Medulla oblongata (tissue), 1 donor: ENCODE measurements around the gene MAPK12.

Experiments
- DNase-seq: peaks from one replicate; pipeline ENCODE4 v3.0.0-alpha.2; 2015; ENCODE audit errors: extremely low spot score

The MAPK12 gene

DNA sequence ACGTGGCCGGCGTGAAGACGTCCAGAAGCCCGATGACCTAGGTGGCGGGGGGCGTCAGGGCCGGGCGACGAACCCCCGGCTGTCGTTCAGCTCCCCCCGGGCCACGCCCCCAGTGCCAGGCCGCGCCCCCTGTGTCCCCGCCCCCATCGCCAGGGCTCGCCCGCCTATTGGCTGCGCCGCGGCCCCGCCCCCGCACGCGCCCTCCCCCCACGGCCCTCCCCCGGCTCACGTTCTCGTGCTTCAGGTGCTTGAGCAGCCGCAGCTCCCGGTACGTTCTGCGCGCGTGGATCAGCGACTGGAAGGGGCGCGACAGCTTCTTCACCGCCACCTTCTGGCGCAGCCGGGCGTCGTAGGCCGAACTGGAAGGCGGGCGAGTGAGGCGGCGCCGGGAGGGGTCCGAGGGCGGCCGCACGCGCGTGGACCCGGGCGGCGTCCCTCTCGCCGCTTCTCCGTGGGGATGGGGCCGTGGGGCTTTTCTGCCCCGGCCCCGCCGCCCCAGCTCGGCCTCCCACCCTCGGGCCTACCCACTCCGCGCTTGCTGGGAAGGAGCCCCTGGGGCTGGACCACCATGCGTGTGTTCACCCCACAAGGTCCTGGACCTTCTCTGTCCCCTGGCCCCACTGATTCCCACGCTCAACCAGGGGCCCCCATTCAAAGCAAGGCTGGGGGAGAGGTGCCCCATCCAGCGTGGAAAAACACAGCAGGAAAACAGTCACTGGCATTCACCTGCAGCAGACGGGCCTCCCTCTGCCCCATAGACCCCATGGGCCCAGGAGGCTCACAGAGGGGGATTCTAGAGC lies 6.3 kb upstream of the MAPK12 start:
- DNase-seq, result no peak

DNA sequence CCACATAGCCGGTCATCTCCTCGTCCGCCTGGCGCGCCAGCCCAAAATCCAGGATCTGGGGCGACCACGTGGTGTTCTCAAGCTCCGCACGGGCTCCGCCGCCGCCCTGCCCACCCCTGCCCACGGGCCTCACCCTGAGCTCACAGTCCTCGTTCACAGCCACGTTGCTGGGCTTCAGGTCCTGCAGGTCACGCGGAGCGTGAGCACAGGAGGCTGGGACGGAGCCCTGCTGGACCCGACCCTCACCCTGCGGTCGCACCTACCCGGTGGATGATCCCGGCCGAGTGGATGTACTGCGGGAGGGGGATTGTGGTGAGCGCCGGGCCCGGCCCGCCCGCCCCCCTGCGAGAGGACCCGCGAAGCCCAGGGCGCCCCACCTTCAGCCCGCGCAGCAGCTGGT lies 5.5 kb upstream of the MAPK12 start:
- DNase-seq, result no peak

DNA sequence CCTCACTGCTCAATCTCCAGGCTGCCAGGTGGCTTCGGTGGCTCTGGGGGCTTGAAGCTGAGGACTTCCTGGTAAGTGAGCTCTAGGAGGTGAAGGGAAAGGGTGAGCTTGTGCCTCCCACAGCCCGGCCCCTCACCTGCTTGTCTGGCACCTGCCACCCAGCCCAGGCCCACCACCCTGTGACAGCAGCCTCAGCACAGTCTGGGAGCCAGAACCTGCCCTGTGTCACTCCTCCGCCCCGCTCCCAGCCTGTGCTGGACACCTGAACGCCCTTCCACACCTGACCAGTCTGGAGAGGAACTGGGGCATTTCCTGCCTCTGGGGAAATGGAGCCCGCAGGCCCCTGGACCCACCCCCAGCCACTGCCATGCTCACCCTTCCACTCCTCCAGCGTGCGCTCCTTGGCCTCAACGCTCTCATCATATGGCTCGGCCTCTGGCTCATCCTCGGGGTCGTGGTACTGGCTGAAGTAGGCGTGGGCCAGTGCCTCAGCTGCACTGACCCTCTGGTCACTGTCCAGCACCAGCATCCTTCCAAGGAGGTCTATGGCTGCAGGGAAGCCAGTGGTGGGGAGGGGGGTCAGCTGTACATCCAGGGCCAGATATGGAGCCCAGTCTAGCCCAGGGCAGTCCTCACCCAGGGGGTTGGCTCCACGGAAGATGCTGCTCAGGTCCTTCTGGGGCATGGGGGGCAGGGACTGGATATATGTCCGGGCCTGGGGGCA lies 3.6 kb upstream of the MAPK12 start:
- no peak for DNase-seq

DNA sequence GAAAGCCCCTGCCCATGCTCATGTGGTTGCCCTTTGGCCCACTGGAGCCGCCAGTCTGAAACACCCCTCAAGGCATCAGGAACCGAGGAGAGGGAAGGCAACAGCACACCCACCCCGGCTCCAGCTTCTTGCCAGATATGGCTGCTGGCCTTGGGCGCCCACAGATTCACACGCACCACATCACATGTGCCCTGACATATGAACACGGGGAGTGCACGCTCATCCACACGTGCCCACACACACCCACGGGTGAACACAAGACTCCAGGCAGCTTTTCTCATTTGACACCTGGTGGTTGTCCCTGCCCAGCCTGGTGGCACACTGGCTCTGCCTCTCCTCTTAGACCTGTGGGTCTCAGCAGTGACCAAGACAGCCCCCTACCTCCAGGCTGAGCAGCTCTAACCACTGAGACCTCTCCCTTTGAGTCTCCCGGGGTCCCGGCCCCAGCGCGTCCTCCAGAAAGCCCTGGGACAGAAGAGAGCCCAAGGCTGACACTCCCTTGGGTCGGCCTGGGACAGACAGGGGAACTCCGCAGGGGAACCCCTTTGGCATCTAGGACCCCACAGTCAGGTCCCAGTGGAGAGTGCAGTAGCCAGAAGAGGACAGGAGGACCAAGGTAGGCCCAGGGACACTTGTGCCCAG lies 2.7 kb upstream of the MAPK12 start:
- DNase-seq, result no peak

DNA sequence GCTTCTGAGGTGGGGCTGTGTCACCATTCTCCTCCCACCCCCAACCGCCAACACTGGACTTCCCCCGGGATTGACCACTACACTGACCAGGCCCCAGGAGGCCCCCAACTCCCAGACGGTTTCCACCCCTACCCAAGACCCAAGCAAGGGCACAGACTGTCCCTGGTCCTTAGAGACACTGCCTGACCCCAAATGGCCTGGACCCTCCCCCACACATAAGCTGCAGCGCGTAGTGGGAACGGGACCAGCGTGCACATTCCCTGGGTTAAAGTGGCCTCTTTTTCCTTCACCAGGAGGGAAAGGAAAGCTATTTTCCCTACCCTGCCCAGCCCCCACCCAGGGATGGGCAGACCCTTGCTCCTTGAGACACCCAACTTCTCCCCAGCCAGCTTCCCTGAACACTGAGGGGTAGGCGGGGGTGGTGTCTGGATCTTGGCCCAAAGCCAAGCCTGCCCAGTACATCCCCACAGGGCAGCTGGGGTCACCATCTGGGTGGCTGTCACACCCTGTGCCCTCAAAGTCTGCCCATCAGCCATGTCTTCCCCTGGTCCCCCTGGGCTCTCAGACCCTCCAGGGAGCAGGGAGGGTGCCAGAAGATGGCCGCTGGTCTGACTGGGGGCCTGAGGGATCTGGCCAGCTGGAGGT lies 1.6 kb upstream of the MAPK12 start:
- DNase-seq, result no peak

DNA sequence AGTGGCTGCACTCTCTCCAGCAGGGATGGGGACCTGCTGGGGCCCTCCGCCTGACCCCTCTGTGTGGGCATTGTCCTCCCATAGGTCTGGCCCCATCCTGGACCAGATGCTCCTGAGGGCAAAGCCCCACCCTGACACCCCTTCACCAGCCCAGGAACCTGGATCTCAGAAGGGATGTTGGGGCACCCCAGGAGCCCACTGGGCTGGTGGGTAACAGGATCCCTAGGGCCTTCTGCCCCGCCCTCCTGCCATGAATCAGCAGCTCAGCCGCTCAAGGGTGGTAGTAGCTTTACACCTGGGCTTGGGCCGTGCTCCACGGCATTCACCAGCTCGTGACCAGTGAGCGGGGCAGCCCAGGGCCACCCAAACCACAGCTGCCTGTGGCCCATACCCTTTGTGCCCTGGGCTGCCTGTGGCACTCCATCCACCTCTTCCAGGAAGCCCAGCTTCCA lies 1.0 kb upstream of the MAPK12 start:
- DNase-seq, result no peak

DNA sequence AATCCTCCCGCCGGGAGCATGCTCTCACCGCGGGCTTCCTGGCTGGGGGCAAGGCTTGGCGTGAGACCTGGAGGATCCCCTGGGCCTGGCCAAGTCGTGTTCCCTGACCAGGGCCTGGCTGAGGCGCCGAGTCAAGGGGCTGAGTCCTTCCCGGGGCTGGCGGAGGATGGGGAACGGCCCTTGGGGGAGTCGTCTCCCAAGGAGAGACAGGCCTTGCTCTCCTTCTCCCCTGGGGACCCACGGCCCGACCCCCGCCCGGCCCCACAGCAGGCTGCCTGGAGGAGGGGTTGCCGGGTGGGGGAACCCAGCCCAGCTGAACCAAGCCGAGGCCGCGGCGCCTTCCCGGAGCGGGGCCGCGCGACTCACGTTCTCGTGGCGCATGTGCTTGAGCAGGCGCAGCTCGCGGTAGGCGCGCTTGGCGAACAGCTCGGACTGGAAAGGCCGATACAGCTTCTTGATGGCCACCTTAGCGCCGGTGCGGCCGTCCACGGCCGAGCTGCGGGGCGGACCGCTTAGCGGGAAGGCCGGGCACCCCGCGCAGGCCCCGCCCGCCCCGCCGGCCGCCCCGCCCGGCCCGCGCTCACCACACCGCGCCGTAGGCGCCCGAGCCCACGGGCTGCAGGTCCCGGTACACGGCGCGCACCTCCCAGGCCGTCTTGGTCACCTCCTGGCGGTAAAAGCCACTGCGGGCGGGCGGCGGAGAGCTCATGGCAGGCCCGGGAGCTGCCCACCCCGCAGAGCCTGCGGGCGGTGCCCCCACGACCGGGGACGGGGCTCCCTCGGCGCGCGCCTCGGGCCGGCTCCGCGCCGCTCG lies 475 bp downstream of the MAPK12 start:
- no peak for DNase-seq

DNA sequence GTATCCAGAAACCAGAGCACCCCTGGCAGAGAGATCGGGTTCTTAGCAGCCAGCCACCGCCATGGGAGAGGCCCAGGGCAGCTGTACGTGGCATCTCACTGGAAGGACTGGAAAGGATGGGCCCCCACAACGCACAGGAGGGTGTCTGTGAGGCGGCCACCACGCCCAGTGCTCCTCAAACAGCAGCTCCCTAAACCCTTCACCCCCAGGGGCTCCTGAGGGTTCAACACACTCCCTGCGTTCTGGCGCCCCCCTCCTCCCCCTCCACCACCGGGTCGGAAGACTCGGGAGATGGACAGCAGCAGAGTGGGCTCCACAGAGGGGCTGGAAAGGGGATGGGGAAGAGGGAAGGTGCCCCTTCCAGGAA lies 1.1 kb downstream of the MAPK12 start:
- no peak for DNase-seq

DNA sequence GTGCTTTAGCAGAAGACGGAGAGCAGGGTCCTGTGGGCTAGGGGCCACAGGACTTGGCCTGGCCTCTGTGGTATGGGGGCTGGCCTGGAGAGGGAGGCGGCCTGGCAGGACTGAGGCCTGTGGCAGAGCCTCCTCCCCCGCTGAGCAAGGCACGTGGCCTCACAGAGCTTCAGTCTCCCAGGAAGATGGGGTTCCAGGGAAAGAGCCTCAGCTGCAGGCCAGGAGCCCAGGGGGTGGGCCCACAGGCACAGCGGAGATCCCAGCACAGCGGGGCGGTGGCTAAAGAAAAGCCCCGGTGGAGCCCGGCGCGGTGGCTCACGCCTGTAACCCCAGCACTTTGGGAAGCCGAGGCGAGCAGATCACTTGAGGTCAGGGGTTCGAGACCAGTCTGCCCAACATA lies 2.2 kb downstream of the MAPK12 start:
- peak; percentile 57 for DNase-seq

DNA sequence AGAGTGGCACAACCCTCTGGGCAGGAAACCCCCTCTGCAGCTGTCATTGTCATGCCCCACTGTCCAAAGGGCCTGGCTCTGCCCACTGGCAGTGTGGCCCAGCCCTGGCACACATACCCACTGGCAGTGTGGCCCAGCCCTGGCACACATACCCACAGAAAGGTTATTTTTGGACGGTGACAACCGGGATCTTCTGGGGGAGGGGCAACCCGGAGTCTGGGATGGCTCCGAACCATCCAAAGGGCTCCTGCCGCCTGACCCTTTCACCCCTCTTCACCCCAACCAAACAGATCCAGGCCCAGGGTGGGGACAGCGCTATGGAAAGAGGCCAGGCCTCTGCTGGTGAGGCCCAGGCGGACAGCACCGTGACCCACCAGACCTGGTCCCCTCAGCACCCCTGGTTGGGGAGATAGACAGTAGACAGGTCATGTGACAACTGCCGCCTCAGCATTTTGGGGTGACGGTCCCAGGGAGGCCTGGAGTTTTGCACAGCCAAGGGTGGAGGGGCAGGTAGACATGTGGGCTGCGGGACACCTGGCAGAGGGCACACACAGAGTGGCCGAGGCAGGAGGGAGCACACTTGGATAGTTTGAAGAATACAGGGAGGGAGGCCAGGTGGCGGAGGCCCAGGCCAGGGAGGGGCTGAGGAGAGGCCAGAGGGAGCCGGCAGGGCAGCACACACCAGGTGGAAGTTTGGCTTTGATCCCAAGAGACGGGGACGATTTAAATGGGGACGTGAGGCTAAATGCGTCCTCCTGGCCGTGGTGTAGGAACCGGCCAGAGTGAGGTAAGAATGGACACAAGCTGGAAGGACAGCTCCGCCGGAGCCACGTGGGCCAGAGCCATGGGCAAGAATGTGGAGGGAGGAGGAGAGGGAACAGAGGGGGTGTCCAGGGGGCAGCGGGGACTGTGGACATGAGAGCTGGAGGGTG lies 2.9 kb downstream of the MAPK12 start:
- DNase-seq, result no peak

DNA sequence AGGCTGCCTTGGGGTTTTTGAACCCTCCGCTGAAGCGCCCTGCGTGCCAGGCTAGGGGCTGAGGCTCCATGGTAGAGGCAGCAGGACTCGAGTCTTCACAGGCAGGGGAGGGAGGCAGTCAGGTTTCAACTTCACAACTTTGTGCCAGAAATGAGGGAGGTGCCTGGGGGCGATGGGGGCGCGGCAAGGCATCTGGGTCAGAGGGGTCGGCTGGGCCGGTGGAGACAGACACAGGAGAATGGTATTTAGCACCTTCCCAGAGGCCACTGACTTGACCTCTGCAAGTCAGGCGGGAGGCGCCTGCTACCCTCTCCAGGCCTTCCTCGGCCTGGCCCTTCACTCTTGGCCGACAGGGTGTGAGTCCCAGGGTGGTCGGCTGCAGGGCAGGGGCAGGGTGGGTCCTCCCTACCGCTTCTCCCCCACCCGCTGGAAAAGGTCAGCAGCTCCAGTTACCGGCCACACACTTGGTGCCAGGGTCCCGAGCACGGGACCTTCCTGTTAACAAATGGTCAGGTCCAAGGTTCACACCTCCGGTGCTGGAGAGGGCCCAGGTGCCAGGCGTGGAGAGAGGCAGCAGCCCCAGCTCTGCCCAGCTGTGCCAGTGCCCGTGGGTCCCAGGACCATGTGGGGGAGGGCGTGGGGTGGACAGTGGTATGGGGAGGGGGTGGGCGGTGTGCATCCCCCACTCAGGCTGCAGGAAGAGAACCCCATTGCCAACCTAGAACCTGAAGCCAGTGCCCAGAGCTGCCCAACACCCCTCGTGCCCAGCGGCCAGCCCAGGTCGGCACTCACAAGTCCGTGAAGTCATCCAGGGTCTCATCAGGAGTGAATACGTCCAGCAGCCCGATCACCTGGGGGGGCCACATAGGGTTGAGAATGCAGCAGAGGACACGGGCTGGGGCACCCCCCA lies 3.8 kb downstream of the MAPK12 start:
- no peak for DNase-seq

DNA sequence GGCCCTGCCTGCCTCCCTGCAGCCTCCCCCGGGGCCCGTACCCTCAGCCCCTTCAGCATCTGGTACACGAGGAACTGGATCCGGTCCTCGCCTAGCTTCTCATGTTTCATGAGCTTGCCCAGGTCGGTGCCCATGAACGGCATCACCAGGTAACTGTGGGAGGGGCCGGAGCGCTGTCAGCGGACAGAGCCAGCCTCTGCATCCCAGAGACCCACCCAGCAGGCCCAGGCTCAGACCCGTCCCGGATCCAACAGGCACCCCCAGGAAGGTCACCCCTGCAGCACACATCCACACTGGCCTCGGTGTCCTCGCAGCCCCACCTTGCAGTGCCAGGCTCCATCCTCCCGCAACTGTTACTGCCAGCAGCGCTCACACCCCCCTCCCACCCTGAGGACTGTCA lies 4.4 kb downstream of the MAPK12 start:
- no peak for DNase-seq

DNA sequence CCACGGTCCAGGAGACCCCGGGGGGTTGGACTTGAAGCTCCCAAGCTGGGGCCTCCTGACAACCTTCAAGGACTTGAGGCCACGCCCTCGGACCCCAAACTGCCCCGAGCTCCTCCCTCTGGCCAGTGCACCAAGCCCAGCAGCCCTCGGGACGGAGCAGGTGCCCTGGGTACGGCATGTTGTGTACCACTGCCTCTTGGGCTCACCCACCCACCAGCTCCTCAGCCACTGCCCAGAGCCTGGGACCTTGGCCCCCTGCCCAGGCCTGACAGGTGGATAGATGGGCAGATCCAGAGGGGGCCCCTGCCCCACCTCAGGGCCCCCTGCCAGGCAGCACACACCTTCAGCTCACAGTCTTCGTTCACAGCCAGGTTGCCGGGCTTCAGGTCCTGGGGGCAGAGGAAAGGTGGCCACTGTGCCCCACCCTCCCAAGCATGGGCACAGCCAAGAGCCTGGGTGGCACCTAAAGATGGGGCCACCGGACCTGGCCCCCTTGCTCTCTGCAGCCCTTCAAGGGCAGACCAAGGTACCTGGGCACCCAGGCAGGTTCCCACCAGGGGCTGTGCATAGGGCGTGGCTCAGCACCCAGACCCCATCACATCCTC lies 5.1 kb downstream of the MAPK12 start:
- no peak for DNase-seq

DNA sequence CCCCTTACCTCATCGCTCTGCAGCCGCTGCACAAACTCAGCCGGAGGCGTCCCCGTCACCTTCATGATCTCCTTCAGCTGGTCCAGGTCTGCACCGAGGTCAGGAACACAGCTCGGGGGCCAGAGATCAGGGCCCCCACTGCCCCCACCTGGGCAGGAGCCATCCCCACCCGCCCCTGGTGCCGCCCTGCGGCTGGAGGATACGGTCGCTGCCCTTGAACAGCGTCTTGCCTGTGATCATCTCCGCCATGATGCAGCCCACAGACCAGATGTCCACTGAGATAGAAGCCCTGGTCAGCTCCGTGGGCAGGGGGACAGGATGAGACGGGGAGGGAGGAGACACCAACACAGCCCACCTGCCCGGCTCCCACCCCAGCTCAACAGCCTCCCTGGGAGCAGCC lies 5.9 kb downstream of the MAPK12 start:
- no peak for DNase-seq

DNA sequence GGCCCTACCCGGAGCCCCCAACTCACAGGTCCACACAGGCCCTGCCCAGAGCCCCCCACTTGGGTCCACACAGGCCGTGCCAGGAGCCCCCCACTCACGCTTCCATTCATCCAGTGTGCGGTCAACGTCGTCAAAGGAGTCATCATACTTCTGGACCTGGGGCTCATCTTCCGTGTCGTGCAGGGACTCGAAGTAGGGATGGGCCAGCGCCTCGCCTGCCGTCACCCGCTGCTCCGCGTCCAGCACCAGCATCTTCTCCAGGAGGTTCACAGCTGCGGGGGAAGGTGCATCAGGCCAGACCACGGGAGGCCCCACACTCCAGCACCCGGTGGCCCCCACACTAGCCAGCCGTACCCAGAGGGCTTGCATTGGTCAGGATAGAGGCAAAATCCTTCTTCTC lies 6.4 kb downstream of the MAPK12 start:
- DNase-seq, result no peak

DNA sequence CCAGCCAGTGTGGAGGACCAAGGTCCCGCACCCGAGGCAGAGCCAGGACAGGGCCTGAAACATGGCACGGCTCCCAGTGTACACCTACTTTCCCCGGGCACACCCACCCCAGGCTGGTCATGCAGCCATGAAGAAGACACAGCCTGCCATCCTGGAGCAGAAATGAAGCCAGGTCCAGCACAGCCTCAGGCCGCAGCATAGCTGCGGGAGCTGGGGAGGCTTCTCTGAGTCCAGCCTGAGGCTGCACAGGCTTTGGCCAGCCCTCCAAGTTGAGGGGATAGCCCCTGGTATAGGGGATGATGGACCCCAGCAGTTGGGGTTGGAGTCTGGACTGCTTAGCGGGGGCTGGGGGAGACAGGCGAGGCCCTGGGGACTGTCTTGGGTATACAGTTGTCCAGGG lies 7.5 kb downstream of the MAPK12 start:
- DNase-seq, result no peak

DNA sequence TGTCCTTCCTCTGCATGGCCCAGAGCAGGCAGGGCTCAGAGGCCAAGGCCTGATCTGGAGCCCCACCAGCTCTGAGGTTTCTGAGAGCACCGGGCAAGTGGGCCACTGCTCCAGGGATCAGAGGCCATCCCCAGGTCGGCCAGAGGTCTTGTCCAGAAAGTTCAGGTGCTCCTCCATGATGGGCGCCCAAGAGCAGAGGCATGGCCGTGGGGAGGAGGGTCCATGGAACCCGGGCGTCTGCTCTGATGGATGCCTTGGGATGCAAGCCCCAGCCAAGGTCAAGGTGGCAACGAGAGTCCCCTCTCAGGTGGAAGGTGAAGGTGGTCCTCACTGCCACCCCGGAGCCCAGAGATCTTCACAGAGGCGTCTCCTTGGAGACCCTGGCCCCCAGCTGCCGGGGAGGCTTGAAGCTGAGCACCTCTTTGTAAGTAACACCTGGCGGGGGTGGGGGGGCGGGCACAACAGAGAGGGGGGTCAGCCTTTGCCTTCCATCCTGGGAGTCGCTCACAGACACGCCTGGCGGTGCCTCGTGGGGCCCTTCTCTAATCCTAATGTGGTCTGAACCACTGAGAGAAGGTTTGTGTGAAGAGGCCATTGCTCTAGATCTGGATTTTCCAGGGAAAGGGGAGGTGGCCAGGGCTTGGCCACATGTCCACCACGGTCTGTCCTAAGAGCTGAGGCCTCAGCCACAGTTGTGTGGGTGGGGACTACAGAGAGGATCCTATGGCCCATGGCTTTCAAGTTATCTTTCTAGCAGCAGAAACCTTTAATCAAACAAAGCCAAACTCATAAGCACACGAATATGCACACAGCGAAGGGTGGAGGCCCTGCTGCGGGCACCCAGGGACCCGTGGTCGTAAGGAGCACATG lies 8.2 kb downstream of the MAPK12 start:
- no peak for DNase-seq
